ENCODE data around the gene MRPL42. TPM values are rescaled to one million over a fixed set of nuclear protein-coding genes. Genes with fewer than 3 reads are reported as not detected.

The MRPL42 gene
- total and polyA plus RNA-seq, 10 donors, result 17.9 to 56.8 (median 44.2) TPM

DNA sequence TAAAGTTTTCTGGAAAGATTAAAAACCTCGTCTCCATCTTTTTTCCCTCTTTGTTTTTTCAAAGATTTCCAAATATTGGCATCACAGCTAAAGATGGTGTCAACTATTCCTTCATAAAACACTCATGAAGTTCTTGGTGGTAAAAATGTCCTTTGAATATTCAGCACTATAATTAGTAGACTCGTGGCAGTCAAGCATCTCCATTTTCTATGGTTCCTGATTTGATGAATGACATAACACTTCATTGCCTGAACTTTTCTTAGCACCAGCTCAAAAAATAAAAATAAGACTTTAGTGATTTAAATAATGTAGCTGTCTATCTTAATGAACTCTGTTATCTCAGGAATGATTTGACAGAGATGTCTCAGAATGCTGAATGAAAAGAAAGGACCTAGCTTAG lies 45.3 kb upstream of the MRPL42 start:
- peaks cover 51 to 99% (median 79%) of the 10 kb centered on the region in 6 donors for H3K4me1 ChIP-seq
- TF ChIP-seq, protein P1, sequence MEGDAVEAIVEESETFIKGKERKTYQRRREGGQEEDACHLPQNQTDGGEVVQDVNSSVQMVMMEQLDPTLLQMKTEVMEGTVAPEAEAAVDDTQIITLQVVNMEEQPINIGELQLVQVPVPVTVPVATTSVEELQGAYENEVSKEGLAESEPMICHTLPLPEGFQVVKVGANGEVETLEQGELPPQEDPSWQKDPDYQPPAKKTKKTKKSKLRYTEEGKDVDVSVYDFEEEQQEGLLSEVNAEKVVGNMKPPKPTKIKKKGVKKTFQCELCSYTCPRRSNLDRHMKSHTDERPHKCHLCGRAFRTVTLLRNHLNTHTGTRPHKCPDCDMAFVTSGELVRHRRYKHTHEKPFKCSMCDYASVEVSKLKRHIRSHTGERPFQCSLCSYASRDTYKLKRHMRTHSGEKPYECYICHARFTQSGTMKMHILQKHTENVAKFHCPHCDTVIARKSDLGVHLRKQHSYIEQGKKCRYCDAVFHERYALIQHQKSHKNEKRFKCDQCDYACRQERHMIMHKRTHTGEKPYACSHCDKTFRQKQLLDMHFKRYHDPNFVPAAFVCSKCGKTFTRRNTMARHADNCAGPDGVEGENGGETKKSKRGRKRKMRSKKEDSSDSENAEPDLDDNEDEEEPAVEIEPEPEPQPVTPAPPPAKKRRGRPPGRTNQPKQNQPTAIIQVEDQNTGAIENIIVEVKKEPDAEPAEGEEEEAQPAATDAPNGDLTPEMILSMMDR (IDR thresholded peaks at IDR 0.05 in 8 of 11, conservative IDR thresholded peaks at IDR 0.05 in 3 of 11), result no peak
- TF ChIP-seq POLR2A (IDR thresholded peaks at IDR 0.05), result no peak
- TF ChIP-seq POLR2AphosphoS5 (IDR thresholded peaks at IDR 0.05), result no peak
- 52 to 65% (median 59%) methylated on average over 2 of the region's 2 CpGs for WGBS, 5 donors
- DNase-seq, result no peak
- H3K27ac ChIP-seq, result no peak overlapping the region
- H3K9me3 ChIP-seq, result no peaks in the 10 kb centered on the region
- H3K4me3 ChIP-seq, result no peak overlapping the region
- intact Hi-C loops (cut with DNase I; ENCODE audit: low total_unique reads), result loop anchor here (10.0 kb wide), 1 partner anchor 427 kb away; no protein-coding TSS in a partner anchor
- no peaks in the 10 kb centered on the region for H3K36me3 ChIP-seq
- H3K27me3 ChIP-seq (replicated peaks in 1 of 7), result no peaks in the 10 kb centered on the region

DNA sequence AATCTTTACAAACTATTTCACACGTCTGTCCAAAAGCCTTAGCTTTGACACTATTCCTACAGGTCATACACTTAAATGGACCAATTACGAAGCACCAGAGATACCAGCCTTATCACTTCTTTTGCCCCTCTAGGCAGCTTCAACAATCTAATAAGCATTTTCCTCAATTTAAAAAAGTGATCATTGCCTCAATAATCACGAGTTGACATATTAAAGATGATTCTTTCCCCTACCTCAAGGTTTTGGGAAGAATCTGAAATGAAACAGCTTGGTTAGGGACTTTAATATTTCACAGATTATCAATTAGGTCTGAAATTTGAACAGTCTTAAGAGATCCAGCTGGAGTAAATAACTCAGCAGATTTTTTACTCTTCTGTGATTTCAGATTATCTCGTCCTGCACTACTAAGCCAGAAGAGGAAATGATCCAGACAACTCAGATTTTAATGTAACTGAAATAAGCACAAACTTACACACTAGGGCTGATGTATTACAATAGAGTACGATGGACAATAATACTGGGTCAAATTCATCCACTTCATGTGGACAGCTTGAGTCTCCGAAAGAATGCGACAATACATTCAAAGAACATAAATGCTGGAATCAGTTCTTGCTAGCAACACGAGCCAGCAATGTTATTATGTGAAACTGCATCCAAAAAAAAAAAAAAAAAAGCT lies 41.4 kb upstream of the MRPL42 start:
- 54 to 65% (median 63%) methylated on average over 8 of the region's 8 CpGs for WGBS, 5 donors
- Histone ChIP-seq H3K27me3 (replicated peaks in 1 of 7) (no peaks in the 10 kb centered on the region), H3K4me3 (no peak overlapping the region), H3K4me1 (peaks cover 57 to 100% (median 83%) of the 10 kb centered on the region in 6 donors), H3K9me3 (no peaks in the 10 kb centered on the region), H3K36me3 (no peaks in the 10 kb centered on the region), H3K27ac (peak overlapping the region in 4 of 8 donors; percentile 9 to 50 (median 22))
- DNase-seq, result no peak
- intact Hi-C loops (cut with DNase I; ENCODE audit: low total_unique reads), result loop anchor here (10.0 kb wide), 1 partner anchor 431 kb away; no protein-coding TSS in a partner anchor
- TF ChIP-seq, protein P1 (IDR thresholded peaks at IDR 0.05 in 8 of 11, conservative IDR thresholded peaks at IDR 0.05 in 3 of 11), result no peak
- no peak for TF ChIP-seq POLR2A (IDR thresholded peaks at IDR 0.05)
- no peak for TF ChIP-seq POLR2AphosphoS5 (IDR thresholded peaks at IDR 0.05)

DNA sequence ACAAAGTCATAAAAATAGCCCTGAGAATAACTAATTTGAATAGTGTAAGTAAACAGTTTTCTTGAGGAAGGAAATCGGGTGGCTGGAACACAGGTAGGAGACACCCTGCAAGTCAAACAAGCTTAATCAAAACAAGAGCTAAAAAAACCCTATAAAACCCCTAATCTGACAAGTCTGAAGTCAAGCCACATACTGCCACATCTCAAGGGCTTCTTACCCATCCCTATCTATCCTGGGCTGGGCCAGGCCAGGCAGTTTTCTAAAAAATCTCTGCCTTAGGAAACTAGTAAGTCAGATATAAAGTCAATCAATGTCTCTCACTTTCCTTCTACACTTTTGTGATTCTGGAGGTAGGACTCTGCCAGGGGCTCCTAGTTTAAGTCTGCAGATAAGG lies 40.9 kb upstream of the MRPL42 start:
- WGBS, 5 donors, result 29 to 50% (median 40%) methylated on average over 1 of the region's 1 CpG
- intact Hi-C loops (cut with DNase I; ENCODE audit: low total_unique reads), result loop anchor here (10.0 kb wide), 1 partner anchor 432 kb away; no protein-coding TSS in a partner anchor
- Histone ChIP-seq H3K4me3 (no peak overlapping the region), H3K36me3 (no peaks in the 10 kb centered on the region), H3K27me3 (replicated peaks in 1 of 7) (no peaks in the 10 kb centered on the region), H3K9me3 (no peaks in the 10 kb centered on the region), H3K4me1 (peaks cover 57 to 100% (median 83%) of the 10 kb centered on the region in 6 donors), H3K27ac (peak overlapping the region in 4 of 8 donors; percentile 9 to 50 (median 18))
- DNase-seq, result no peak
- TF ChIP-seq, protein P1 (IDR thresholded peaks at IDR 0.05 in 8 of 11, conservative IDR thresholded peaks at IDR 0.05 in 3 of 11), result no peak
- no peak for TF ChIP-seq POLR2AphosphoS5 (IDR thresholded peaks at IDR 0.05)
- no peak for TF ChIP-seq POLR2A (IDR thresholded peaks at IDR 0.05)

DNA sequence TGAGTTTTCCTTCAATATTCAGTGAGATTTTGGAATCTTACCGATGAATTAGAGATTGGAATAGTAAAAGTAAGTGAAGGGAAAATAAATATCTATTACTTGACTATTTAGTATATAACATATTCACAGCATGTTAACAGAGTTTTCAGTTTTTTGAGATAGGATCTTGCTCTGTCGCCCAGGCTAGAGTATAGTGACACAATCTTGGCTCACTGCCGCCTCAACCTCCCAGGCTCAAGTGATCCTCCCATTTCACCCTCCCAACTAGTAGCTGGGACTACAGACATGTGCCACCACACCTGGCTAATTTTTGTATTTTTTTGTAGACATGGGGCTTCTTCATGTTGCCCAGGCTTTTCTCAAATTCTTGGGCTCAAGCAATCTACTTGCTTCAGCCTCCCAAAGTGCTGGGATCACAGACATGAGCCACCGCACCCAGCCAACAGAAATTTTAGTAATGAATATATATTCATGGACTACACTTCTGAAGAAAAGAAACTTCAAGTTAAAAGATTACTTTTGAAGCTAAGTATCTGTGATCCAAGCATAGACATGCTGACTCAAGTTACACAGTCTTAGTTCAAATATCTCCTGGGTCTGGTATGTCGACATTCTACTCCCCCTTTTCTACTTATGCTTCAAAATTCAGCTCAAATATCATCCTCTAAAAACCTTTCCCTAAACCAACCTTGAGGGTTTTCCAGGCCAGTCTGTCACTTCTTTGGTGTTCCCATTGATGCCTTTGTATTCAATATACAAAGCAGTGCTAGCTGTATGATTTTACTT lies 39.3 kb upstream of the MRPL42 start:
- Histone ChIP-seq H3K27me3 (replicated peaks in 1 of 7) (no peaks in the 10 kb centered on the region), H3K9me3 (no peaks in the 10 kb centered on the region), H3K36me3 (no peaks in the 10 kb centered on the region), H3K4me3 (no peak overlapping the region), H3K4me1 (peaks cover 49 to 100% (median 83%) of the 10 kb centered on the region in 6 donors), H3K27ac (no peak overlapping the region)
- no peak for TF ChIP-seq POLR2A (IDR thresholded peaks at IDR 0.05)
- intact Hi-C loops (cut with DNase I; ENCODE audit: low total_unique reads), result loop anchor here (10.0 kb wide), 1 partner anchor 433 kb away; no protein-coding TSS in a partner anchor
- WGBS, 5 donors, result 76 to 88% (median 82%) methylated on average over 5 of the region's 5 CpGs
- no peak for DNase-seq
